Lower lobe of right lung (tissue), 2 donors: ENCODE data around the gene SMYD3. TPM values are rescaled to one million over a fixed set of nuclear protein-coding genes. Genes with fewer than 3 reads are reported as not detected.
"Not testable (repeated sequence)": the region's sequence is repeated elsewhere in the genome, so short reads cannot be mapped to it uniquely, and the experiment has no call there.

Experiments
- ATAC-seq, 2 donors: fragments of 200-7000 bp; cut with Tn5 transposase; one replicate each; pipeline ENCODE4 v1.9.1; 2020 to 2022; ENCODE audit warnings: mild to moderate bottlenecking in 2 of 2, moderate library complexity in 2 of 2
- DNase-seq: peaks from one replicate; pipeline ENCODE4 v3.0.0-alpha.2; 2020
- H3K27ac ChIP-seq: fragments of 200-600 bp; one replicate; pipeline ENCODE4 v1.8.0; 2022
- H3K27me3 ChIP-seq: fragments of 200-600 bp; one replicate; pipeline ENCODE4 v1.8.0; 2022; ENCODE audit warnings: low read depth
- H3K36me3 ChIP-seq: fragments of 200-600 bp; one replicate; pipeline ENCODE4 v1.8.0; 2022; ENCODE audit warnings: mild to moderate bottlenecking
- H3K4me1 ChIP-seq: fragments of 200-600 bp; one replicate; pipeline ENCODE4 v1.8.0; 2022
- H3K4me3 ChIP-seq: fragments of 200-600 bp; one replicate; pipeline ENCODE4 v1.8.0; 2022; ENCODE audit warnings: mild to moderate bottlenecking
- H3K9me3 ChIP-seq: fragments of 200-600 bp; one replicate; pipeline ENCODE4 v1.8.0; 2022
- CTCF ChIP-seq: fragments of 200-600 bp; IDR thresholded peaks from one replicate; pipeline ENCODE4 v1.8.0; 2022; ENCODE audit warnings: antibody characterized with exemption, mild to moderate bottlenecking
- intact Hi-C: fragments of 100-400 bp; cut with DNase I; formaldehyde crosslinking; loops from one replicate; pipeline ENCODE4 v1.11.0; 2022
- total RNA-seq: library from RNA; stranded (reverse); fragmentation: NEBNext Ultra II Directional; extraction: Animal tissue kit (Norgen Biotek cat#: 25700); gene quantifications from one replicate; pipeline ENCODE4 v1.2.1, GENCODE V29; 2021
- donor health status: DM: no; HTN: yes; CAD: no; lungs with severe emphysema.

The SMYD3 gene
- total RNA-seq, 1 donor from 2014 or later, result 20.5 TPM

DNA sequence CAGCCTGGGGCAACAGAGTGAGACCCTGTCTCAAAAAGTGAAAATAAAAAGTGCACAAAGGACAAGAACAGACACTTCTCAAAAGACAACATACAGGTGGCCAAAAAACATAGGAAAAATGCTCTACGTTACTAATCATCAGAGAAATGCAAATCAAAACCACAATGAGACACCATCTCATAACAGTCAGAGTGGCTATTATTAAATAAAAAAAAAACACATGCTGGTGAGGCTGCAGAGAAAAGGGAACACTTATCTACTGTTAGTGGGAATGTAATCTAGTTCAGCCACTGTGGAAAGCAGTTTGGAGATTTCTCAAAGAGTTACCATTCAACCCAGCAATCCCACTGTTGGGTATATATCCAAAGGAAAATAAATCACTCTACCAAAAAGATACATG is 173.2 kb downstream of the SMYD3 start:
- intact Hi-C loops, result no loop called here
- TF ChIP-seq CTCF, result no peak
- Histone ChIP-seq H3K27ac (no peak overlapping the region), H3K4me3 (no peak overlapping the region), H3K36me3 (no peaks in the 10 kb centered on the region), H3K9me3 (no peaks in the 10 kb centered on the region), H3K27me3 (no peaks in the 10 kb centered on the region), H3K4me1 (no peaks in the 10 kb centered on the region)
- DNase-seq (no peak), ATAC-seq (no peak)

DNA sequence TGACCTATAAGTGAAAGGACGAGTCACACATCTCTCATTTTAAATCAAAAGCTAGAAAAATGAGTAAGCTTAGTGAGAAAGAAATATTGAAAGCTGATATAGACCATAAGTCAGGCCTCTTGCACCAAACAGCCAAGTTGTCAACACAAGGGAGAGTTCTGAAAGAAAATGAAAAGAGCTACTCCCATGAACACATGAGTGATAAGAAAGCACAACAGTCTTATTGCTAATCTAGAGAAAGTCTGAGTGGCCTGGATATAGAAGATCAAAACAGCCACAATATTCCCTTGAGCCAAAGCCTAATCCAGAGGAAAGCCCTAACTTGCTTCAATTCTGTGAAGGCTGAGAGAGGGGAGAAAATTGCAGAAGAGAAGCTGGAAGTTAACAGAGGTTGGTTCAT is 175.0 kb downstream of the SMYD3 start:
- Histone ChIP-seq H3K27ac (no peak overlapping the region), H3K36me3 (no peaks in the 10 kb centered on the region), H3K9me3 (no peaks in the 10 kb centered on the region), H3K27me3 (no peaks in the 10 kb centered on the region), H3K4me3 (no peak overlapping the region), H3K4me1 (no peaks in the 10 kb centered on the region)
- ATAC-seq (no peak), DNase-seq (no peak)
- no peak for TF ChIP-seq CTCF
- intact Hi-C loops, result no loop called here

- no peaks in the 10 kb centered on the region for H3K4me1 ChIP-seq
- H3K27ac ChIP-seq, result no peak overlapping the region
- no peak for TF ChIP-seq CTCF
- intact Hi-C loops, result no loop called here
- H3K4me3 ChIP-seq, result no peak overlapping the region
- ATAC-seq (no peak), DNase-seq (no peak)
- H3K9me3 ChIP-seq, result no peaks in the 10 kb centered on the region
- H3K27me3 ChIP-seq, result no peaks in the 10 kb centered on the region
- no peaks in the 10 kb centered on the region for H3K36me3 ChIP-seq
These were observed 177.2 kb downstream of the SMYD3 start for GRCh38 chr1:246329900-246330299.

- H3K27ac ChIP-seq, H3K27me3 ChIP-seq, H3K4me1 ChIP-seq, ATAC-seq, H3K4me3 ChIP-seq, DNase-seq, H3K9me3 ChIP-seq, H3K36me3 ChIP-seq, intact Hi-C loops: not testable (repeated sequence)
These were observed 177.8 kb downstream of the SMYD3 start for GRCh38 chr1:246329292-246329691.

DNA sequence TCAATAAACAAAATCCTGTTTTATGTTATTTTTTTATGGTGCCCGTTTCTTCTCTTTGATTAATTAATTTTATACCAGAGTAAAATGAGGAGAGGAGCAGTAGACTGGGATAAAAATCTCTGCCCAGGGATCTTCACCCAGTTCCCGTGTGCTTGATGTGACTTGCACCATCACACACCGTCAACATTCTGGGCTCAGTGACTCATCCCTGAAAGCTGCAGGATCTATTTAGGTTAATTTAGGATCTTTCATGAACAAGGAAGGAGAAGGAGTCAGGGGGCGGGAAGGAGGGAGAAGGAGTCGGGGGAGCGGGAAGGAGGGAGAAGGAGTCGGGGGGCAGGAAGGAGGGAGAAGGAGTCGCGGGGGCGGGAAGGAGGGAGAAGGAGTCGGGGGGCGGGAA is 182.4 kb downstream of the SMYD3 start:
- intact Hi-C loops, result no loop called here
- Histone ChIP-seq H3K4me3 (no peak overlapping the region), H3K36me3 (no peaks in the 10 kb centered on the region), H3K9me3 (no peaks in the 10 kb centered on the region), H3K27me3 (no peaks in the 10 kb centered on the region), H3K27ac (no peak overlapping the region), H3K4me1 (no peaks in the 10 kb centered on the region)
- TF ChIP-seq CTCF, result no peak
- ATAC-seq (no peak), DNase-seq (no peak)

DNA sequence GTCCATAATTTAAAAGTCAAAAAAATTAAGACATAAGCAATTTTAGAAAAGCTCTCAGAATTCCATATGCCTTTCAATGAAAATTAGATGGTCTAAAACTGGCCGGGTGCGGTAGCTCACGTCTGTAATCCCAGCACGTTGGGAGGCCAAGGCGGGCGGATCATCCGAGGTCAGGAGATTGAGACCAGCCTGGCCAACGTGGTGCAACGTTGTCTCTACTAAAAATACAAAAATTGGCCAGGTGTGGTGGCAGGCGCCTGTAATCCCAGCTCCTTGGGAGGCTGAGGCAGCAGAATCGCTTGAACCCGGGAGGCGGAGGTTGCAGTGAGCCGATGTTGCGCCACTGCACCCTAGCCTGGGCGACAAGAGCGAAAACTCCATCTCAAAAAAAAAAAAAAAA is 183.0 kb downstream of the SMYD3 start:
- H3K4me1 ChIP-seq, H3K27ac ChIP-seq, H3K27me3 ChIP-seq, H3K36me3 ChIP-seq, intact Hi-C loops, H3K9me3 ChIP-seq, H3K4me3 ChIP-seq, DNase-seq, ATAC-seq: not testable (repeated sequence)

- H3K4me1 ChIP-seq, result no peaks in the 10 kb centered on the region
- no peak overlapping the region for H3K27ac ChIP-seq
- intact Hi-C loops, result no loop called here
- no peaks in the 10 kb centered on the region for H3K27me3 ChIP-seq
- no peak for TF ChIP-seq CTCF
- no peaks in the 10 kb centered on the region for H3K36me3 ChIP-seq
- no peak for DNase-seq
- no peak overlapping the region for H3K4me3 ChIP-seq
- ATAC-seq, result no peak
- no peaks in the 10 kb centered on the region for H3K9me3 ChIP-seq
These were observed 186.8 kb downstream of the SMYD3 start for GRCh38 chr1:246320286-246320685.
